NCI-H226 (cell line): ENCODE measurements around the gene NLRC5.
"Not testable (repeated sequence)": the region's sequence is repeated elsewhere in the genome, so short reads cannot be mapped to it uniquely, and the experiment has no call there.

Source experiments
- DNase-seq: peaks from one replicate; pipeline ENCODE4 v3.0.0-alpha.2; 2015

NLRC5 gene

GRCh38 chr16:57001026-57001679, 11.8 kb downstream of the NLRC5 start:
- no peak for DNase-seq

- DNase-seq = no peak
These were observed 14.4 kb downstream of the NLRC5 start for GRCh38 chr16:57003439-57004386.

DNA sequence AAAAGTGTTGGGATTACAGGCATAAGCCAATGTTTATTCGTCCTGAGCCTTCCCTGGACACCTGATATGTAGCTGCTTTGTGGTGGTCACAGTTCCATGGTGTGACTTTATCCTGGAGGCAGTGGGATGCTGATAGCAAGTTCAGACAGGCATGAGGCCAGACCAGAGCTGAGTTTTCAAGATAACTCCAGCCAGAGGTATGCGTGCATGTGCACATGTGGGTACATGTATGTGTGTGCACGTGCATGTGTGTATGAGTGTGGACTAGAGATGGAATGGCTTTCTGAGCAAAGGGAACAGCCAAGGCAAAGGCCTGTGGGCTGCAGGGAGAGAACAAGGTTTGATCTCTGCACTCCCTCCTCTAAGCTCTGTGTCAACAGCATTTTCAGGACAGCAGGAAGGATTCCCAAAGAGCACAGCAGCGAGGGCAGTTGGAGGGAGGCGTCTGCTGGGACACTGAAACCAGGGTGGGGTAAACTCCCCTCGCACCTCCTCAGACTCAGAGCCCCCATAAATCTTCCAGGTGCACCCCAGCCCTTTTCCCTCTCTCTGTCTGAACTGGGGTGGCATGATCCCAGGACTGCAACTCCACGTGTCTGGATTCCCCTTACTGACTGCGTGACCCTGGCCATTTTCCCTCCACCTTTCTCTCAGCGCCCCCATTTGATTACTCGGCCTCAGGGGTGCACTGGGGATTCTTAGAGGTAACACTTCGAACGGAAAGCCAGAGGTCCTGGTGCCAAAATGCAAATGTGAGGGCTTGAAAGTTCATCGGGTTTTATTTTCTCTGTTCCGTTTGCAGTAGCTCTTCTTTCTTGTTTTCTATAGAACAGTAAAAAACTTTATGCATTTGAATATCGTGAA, 15.3 kb downstream of the NLRC5 start:
- DNase-seq = no peak

DNA sequence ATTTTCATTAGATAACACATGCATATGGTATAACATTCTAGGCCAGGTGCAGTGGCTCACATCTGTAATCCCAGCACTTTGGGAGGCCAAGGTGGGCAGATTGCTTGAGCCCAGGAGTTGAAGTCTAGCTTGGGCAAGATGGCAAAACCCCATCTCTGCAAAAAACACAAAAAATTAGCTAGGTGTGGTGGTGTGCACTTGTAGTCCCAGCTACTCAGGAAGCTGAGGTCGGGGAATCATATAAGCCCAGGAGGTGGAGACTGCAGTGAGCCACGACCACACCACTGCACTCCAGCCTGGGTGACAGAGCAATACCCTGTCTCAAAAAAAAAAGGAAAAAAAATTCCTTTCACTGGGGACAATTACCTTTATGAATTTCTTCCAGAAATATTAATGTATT, 16.2 kb downstream of the NLRC5 start:
- DNase-seq = not testable (repeated sequence)

DNA sequence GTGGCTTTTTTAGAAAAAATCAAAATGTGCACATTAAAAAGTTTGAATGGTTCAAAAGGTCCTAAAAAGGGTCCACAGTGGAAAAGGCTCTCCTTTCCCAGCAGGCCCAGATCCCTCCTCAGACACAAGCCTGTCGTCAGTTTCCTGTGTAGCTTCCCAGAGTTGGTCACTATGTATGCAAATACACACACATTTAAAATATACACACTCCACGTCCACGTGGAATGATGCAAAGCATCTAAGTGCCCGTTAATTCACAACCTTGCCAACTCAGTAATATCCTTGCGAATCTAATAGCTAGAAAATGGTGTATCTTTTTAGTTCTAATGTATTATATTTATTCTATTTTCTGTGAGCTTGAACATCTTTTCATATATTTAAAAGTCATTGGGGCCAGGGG, 17.7 kb downstream of the NLRC5 start:
- DNase-seq = no peak

GRCh38 chr16:57007530-57007929, 18.2 kb downstream of the NLRC5 start:
- DNase-seq = no peak

- DNase-seq = no peak
These were observed 19.1 kb downstream of the NLRC5 start for GRCh38 chr16:57008440-57008839.

DNA sequence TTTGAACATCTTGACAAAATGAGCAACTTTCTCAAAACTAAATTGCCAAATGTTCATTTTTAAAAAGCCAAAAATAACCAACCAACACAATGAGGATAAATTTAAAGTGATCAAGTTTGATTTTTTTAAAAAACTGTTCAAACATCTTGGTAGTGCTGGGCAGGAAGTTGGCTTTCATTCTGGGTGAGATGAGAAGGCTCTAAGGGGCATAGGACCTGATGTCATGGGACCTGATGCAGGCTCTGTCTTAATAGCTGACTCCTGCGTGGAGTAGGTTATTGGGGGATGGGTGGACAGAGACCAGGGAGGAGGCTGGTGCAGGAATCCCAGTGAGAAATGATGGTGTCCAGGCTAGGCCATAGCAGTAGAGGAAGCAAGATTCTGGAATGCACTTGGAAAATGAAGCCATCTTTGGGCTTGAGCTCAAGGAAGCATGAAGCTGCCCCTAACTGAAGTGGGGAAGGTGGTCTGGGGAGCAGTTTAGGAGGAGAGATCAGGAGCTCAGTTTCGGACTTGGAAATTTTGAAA, 20.4 kb downstream of the NLRC5 start:
- DNase-seq = no peak

GRCh38 chr16:57012353-57012752, 23.0 kb downstream of the NLRC5 start:
- no peak for DNase-seq

DNA sequence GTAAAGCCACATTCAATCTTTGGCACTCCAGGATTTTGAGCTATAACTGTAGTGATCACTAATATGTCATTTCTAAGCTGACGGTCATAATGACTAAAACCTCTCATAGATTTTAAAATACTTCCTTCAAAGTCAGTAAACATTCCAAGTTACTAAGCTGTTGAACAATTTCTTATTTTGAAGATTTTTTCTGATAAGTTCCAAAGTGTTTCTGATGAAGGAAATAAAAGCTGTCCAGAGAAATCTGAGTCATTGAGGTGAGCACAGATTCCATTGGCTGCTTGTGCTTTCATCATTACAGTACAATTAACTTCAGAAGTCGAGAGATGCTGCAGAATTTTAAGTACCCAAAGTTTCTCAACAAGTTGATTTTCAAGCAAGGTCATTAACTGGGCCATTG, 23.9 kb downstream of the NLRC5 start:
- DNase-seq = peak; percentile 51

GRCh38 chr16:57013902-57014301, 24.5 kb downstream of the NLRC5 start:
- no peak for DNase-seq

DNA sequence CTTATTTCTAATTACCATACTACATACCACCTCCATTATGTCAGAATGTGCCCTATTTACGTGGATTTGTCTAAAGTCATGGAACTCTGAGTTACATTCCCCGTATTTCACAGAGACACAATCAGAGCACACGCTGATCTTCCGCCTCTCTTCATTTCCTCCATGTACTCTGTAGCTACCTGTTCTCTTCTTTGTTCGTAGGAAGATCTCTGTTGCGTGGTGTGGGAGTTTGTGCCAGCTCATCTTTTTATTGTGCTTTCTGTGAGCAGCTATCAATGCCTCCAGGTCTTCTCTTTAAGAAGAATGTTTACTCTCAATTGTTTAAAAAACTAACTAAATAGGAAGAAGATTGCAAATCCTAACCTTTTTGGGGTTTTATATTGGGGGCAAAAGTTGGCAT, 26.9 kb downstream of the NLRC5 start:
- DNase-seq = no peak

GRCh38 chr16:57016831-57017230, 27.5 kb downstream of the NLRC5 start:
- no peak for DNase-seq

GRCh38 chr16:57017251-57017650, 27.9 kb downstream of the NLRC5 start:
- DNase-seq = peak; percentile 60

- DNase-seq = no peak
These were observed 30.4 kb downstream of the NLRC5 start for GRCh38 chr16:57019746-57020145.

DNA sequence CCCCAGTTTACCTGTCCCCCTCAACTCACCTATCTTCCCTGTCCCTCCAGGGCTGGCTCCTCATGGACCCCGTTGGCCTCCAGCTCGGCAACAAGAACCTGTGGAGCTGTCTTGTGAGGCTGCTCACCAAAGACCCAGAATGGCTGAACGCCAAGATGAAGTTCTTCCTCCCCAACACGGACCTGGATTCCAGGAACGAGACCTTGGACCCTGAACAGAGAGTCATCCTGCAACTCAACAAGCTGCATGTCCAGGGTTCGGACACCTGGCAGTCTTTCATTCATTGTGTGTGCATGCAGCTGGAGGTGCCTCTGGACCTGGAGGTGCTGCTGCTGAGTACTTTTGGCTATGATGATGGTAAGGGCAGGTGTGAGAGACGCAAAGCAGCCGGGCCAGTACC, 31.3 kb downstream of the NLRC5 start:
- DNase-seq = no peak

- DNase-seq = no peak
These were observed 32.4 kb downstream of the NLRC5 start for GRCh38 chr16:57021757-57022156.

DNA sequence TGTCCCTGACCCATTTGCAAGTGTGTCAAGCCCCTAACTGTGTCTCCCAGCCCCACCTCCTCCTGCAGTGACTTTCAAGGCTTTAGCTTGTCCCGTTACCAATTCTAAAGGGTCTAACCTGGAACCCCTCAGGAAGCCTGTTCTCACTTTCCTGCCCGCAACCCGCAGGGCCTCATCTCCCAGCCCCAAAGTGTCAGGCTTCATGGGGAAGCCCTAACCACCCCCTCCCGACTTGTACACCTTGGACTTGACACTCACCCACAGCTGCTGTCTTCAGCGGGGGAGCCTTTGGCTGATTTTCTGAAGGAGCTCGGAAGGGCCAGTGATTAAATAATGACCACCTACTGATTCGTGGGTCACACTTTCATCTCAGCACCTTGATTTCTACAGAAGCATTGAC, 33.1 kb downstream of the NLRC5 start:
- DNase-seq = no peak

DNA sequence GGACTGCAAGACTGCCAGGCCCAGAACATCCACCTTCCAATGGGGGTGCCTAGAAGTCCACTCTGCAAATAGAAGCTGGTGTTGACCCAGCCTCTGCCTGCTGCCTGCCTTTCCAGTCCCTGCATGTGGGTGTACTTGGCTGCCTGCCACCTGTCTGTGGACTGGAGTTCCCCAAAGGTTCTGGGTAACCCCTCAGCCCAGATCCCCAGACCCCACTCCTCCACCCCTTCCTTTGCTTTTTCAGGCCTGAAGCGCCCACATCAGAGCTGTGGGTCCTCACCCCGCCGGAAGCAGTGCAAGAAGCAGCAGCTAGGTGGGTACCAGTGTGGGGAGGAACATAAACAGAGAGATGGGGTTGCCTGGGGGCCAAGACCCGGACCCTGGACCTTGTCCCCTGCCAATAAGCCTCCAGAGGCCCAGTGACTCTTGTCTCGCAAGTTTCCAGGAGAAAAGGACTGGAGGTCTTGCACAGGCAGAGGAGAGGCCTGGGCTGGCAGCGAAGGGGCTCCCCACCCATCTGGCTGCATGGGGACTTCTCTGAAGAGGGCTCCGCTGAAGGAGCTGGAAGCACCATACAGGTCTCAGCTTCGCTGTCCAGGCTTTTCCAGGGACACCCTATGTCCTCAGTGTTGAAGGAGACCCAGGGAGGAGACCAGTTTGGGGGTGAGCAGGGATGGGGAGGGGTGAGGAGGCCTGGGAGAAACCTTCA, 34.3 kb downstream of the NLRC5 start:
- no peak for DNase-seq

GRCh38 chr16:57024894-57025680, 35.7 kb downstream of the NLRC5 start:
- no peak for DNase-seq

DNA sequence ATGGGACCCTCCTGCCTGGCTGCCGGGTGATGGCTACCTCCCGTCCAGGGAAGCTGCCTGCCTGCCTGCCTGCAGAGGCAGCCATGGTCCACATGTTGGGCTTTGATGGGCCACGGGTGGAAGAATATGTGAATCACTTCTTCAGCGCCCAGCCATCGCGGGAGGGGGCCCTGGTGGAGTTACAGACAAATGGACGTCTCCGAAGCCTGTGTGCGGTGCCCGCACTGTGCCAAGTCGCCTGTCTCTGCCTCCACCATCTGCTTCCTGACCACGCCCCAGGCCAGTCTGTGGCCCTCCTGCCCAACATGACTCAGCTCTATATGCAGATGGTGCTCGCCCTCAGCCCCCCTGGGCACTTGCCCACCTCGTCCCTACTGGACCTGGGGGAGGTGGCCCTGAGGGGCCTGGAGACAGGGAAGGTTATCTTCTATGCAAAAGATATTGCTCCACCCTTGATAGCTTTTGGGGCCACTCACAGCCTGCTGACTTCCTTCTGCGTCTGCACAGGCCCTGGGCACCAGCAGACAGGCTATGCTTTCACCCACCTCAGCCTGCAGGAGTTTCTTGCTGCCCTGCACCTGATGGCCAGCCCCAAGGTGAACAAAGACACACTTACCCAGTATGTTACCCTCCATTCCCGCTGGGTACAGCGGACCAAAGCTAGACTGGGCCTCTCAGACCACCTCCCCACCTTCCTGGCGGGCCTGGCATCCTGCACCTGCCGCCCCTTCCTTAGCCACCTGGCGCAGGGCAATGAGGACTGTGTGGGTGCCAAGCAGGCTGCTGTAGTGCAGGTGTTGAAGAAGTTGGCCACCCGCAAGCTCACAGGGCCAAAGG, 36.8 kb downstream of the NLRC5 start:
- DNase-seq = no peak
